DND-41 (cell line): ENCODE data around the gene SLC26A2.
"Not testable (repeated sequence)": the region's sequence is repeated elsewhere in the genome, so short reads cannot be mapped to it uniquely, and the experiment has no call there.

Experiments
- ATAC-seq: fragments of 200-7000 bp; cut with Tn5 transposase; 3 replicates; pipeline ENCODE4 v1.9.1; 2021; ENCODE audit warnings: low read depth; ENCODE audit not compliant: insufficient read depth
- DNase-seq: peaks from one replicate; pipeline ENCODE4 v3.0.0-alpha.2; 2020
- H2AFZ ChIP-seq: 2 replicates; pipeline ENCODE4 v1.6.0; 2012; ENCODE audit warnings: low read depth, low read length
- H3K27ac ChIP-seq: 2 replicates; pipeline ENCODE4 v1.5.1; 2012; ENCODE audit warnings: low read length, inconsistent platforms
- H3K27me3 ChIP-seq: fragments of 200-600 bp; sonication (generic); 2 replicates; pipeline ENCODE4 v1.6.0; 2012; ENCODE audit warnings: low read length, mild to moderate bottlenecking, inconsistent platforms; ENCODE audit not compliant: insufficient read depth, poor library complexity
- H3K36me3 ChIP-seq: 2 replicates; pipeline ENCODE4 v1.5.1; 2012; ENCODE audit warnings: low read length, inconsistent platforms; ENCODE audit not compliant: insufficient read depth
- H3K4me1 ChIP-seq: 2 replicates; pipeline ENCODE4 v1.5.1; 2012; ENCODE audit warnings: mild to moderate bottlenecking, low read length; ENCODE audit not compliant: insufficient read depth
- H3K4me2 ChIP-seq: 2 replicates; pipeline ENCODE4 v1.6.0; 2012; ENCODE audit warnings: mild to moderate bottlenecking, moderate library complexity, low read length, inconsistent platforms; ENCODE audit not compliant: insufficient read depth
- H3K4me3 ChIP-seq, 2 experiments: fragments of 200-600 bp in 1 of 2; shearing (Covaris generic) in 1 of 2; 2 replicates each; pipeline ENCODE4 v1.5.1; 2012 to 2016; ENCODE audit warnings: inconsistent platforms in 2 of 2, low read length in 2 of 2, mild to moderate bottlenecking in 2 of 2, low read depth in 1 of 2, moderate library complexity in 1 of 2
- H3K79me2 ChIP-seq: 2 replicates; pipeline ENCODE4 v1.6.0; 2012; ENCODE audit warnings: low read length, inconsistent platforms; ENCODE audit not compliant: insufficient read depth
- H3K9ac ChIP-seq: 2 replicates; pipeline ENCODE4 v1.6.0; 2012; ENCODE audit warnings: low read depth, mild to moderate bottlenecking, inconsistent platforms, low read length, moderate library complexity
- H3K9me3 ChIP-seq: 2 replicates; pipeline ENCODE4 v1.5.1; 2012; ENCODE audit warnings: low read length, moderate library complexity, mild to moderate bottlenecking, inconsistent platforms; ENCODE audit not compliant: insufficient read depth, severe bottlenecking
- H4K20me1 ChIP-seq: 2 replicates; pipeline ENCODE4 v1.6.0; 2012; ENCODE audit warnings: low read length; ENCODE audit not compliant: insufficient read depth
- CTCF ChIP-seq: IDR thresholded peaks from 2 replicates; pipeline ENCODE4 v1.5.1; 2012; ENCODE audit warnings: borderline replicate concordance, low read length, moderate library complexity, mild to moderate bottlenecking; ENCODE audit not compliant: poor library complexity, severe bottlenecking; ENCODE audit errors: extremely low read depth
- EZH2 ChIP-seq: IDR thresholded peaks from 3 replicates; pipeline ENCODE4 v1.6.1; 2012; ENCODE audit warnings: borderline replicate concordance, low read depth, mild to moderate bottlenecking, moderate library complexity, low read length, inconsistent platforms; ENCODE audit not compliant: severe bottlenecking

The SLC26A2 gene

DNA sequence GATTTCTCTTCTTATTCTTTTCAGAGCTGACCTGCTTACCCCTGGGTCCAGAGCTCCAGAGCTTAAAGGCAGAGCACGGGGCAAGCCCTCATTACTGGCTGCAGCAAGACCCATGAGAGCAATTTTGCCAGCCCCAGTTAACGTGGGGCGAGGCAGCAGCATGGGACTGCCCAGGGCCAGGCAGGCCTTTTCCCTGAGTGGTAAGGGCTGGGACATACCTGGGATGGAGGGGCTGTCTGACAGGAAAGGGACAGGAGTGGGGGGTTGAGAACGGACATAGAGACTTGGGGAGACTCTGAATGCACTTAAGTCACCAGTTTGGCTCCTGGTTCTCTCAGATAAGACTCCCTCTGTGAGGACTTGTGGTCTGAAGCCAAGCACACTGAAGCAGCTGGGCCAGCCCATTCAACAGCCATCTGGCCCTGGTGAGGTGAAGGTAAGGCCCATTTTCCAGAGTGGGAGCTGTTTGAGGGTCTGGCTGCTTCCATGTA, 66.2 kb downstream of the SLC26A2 start:
- H4K20me1 ChIP-seq, result no peaks in the 10 kb centered on the region; the same call in none of the 2 replicates
- no peak overlapping the region for H3K4me2 ChIP-seq
- no peaks in the 10 kb centered on the region for H3K4me1 ChIP-seq
- peaks cover 94% of the 10 kb centered on the region for H3K36me3 ChIP-seq
- DNase-seq, result no peak
- H3K27me3 ChIP-seq, result no peaks in the 10 kb centered on the region
- no peaks in the 10 kb centered on the region for H3K79me2 ChIP-seq
- TF ChIP-seq CTCF, result no peak
- no peak for TF ChIP-seq EZH2
- H3K9me3 ChIP-seq, result no peaks in the 10 kb centered on the region
- H3K9ac ChIP-seq, result no peak overlapping the region
- ATAC-seq, result no peak
- no peak overlapping the region for H2AFZ ChIP-seq
- H3K27ac ChIP-seq, result no peak overlapping the region
- H3K4me3 ChIP-seq, result no peak overlapping the region

DNA sequence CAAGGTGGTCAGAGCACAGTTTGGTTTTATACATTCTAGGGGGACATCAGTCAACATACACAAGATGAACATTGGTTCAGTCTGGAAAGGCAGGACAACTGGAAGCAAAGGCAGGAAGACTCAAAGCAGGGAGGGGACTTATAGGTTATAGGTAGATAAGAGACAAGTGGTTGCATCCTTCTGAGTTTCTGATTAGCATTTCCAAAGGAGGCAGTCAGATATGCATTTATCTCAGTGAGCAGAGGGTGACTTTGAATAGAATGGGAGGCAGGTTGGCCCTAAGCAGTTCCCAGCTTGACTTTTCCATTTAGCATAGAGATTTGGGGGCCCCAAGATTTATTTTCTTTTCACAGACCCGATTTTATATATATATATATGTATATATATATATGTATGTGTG, 67.5 kb downstream of the SLC26A2 start:
- peaks cover 95% of the 10 kb centered on the region for H3K36me3 ChIP-seq
- H2AFZ ChIP-seq, H3K27me3 ChIP-seq, H3K79me2 ChIP-seq, H3K27ac ChIP-seq, ATAC-seq, H3K9ac ChIP-seq, H3K4me3 ChIP-seq, H4K20me1 ChIP-seq, DNase-seq, H3K4me2 ChIP-seq, H3K9me3 ChIP-seq, H3K4me1 ChIP-seq: not testable (repeated sequence)

GRCh38 chr5:150033334-150033733, 72.8 kb downstream of the SLC26A2 start:
- H3K27me3 ChIP-seq, result no peaks in the 10 kb centered on the region
- H3K27ac ChIP-seq, result no peak overlapping the region
- DNase-seq (no peak), ATAC-seq (no peak)
- H2AFZ ChIP-seq, result no peak overlapping the region
- no peak for TF ChIP-seq EZH2
- no peak for TF ChIP-seq CTCF
- no peaks in the 10 kb centered on the region for H3K9me3 ChIP-seq
- no peaks in the 10 kb centered on the region; the same call in 1 of the 2 replicates for H4K20me1 ChIP-seq
- no peaks in the 10 kb centered on the region for H3K4me1 ChIP-seq
- no peak overlapping the region for H3K4me2 ChIP-seq
- no peak overlapping the region for H3K4me3 ChIP-seq
- no peak overlapping the region for H3K9ac ChIP-seq
- H3K79me2 ChIP-seq, result no peaks in the 10 kb centered on the region
- peaks cover 98% of the 10 kb centered on the region for H3K36me3 ChIP-seq

DNA sequence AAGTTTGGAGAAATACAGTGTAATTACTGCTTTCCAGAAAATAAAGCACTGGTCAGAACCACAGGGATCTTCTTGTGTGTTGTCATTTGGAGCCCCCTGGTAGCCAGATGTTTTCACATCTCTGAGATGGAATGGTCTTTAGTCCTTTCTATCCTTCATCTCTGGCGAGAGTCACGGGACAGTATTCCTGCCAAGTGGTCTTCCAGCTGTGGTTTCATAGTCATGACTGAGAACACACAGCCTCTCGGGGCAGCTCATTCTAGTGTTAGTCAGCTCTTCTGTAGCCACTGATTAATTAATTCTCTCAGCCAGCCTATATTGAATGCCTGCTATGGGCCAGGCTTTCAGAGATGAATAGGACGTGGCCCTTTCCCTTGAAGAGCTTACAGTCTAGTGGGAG, 74.1 kb downstream of the SLC26A2 start:
- Histone ChIP-seq H3K9ac (no peak overlapping the region), H3K4me3 (no peak overlapping the region), H3K79me2 (no peaks in the 10 kb centered on the region), H2AFZ (no peak overlapping the region), H3K4me2 (no peak overlapping the region), H4K20me1 (no peaks in the 10 kb centered on the region; the same call in 1 of the 2 replicates), H3K36me3 (peaks cover 96% of the 10 kb centered on the region), H3K9me3 (no peaks in the 10 kb centered on the region), H3K27me3 (no peaks in the 10 kb centered on the region), H3K4me1 (no peaks in the 10 kb centered on the region), H3K27ac (no peak overlapping the region)
- DNase-seq (no peak), ATAC-seq (no peak)
- no peak for TF ChIP-seq CTCF
- TF ChIP-seq EZH2, result no peak
